ENCODE data around the gene CLDN18. TPM values are rescaled to one million over a fixed set of nuclear protein-coding genes. Genes with fewer than 3 reads are reported as not detected.

CLDN18 gene
- total and polyA plus RNA-seq, 2 of the 8 experiments (the other 6 are each of a cell fraction or from before 2014, with no cell fraction given): not detected

DNA sequence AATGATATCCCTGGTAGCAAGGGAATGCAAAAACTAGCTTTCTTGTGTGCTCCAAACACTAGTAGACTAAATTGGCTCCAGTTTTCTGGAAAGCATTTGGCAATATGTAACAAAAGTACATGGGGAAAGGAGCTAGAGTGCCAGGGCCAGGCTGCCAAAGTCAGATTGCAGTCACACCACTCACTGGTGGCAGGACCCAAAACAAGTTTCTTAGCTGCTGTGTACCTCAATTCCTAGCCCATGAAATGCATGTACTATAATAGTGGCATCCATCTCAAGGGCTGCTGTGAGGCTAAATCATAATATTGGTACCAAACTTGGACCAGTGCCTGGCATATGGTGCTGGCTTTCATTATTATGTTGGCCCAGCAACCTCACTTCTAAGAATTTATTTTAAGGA, 49.3 kb downstream of the CLDN18 start:
- H2BK20ac ChIP-seq (ENCODE audit: low read length): no peak overlapping the region
- no peak overlapping the region for H3K27ac ChIP-seq (ENCODE audit: low read depth, low read length)
- no peak overlapping the region for H2BK12ac ChIP-seq (ENCODE audit: low read depth, low read length)
- no peak for FAIRE-seq
- H4K91ac ChIP-seq (replicated peaks; ENCODE audit: insufficient read length, low read length): no peak overlapping the region
- no peak overlapping the region for H2BK15ac ChIP-seq (ENCODE audit: low read length)
- no peak overlapping the region for H3K4ac ChIP-seq (replicated peaks; ENCODE audit: insufficient read length, low read depth, low read length)
- no peak overlapping the region for H2BK120ac ChIP-seq (replicated peaks; ENCODE audit: low read depth, low read length)
- no peak overlapping the region for H3K4me2 ChIP-seq (ENCODE audit: insufficient read depth in 1 of 2, low read depth in 2 of 2, low read length in 2 of 2)
- no peak overlapping the region for H3K56ac ChIP-seq (replicated peaks; ENCODE audit: insufficient read length, low read depth, low read length)
- H4K8ac ChIP-seq (ENCODE audit: extremely low read depth, insufficient read depth, low read length): no peak overlapping the region
- H3K79me1 ChIP-seq (ENCODE audit: low read depth, low read length): no peaks in the 10 kb centered on the region
- H3K14ac ChIP-seq (ENCODE audit: insufficient read length): no peak overlapping the region
- H2AFZ ChIP-seq (ENCODE audit: low read length): no peak overlapping the region
- H3K18ac ChIP-seq (ENCODE audit: extremely low read depth, low read length): no peak overlapping the region
- H4K5ac ChIP-seq (ENCODE audit: insufficient read length, low read depth, low read length): no peak overlapping the region
- POLR2A ChIA-PET (ENCODE audit: partially characterized antibody): interaction anchor here (0.9 kb wide), 1 partner anchor 9 kb away, joined by 3 read pairs; no protein-coding TSS in a partner anchor
- no peak overlapping the region for H2BK5ac ChIP-seq (ENCODE audit: low read depth, low read length)
- H3K27me3 ChIP-seq (replicated peaks in 1 of 4; ENCODE audit: control insufficient read depth in 3 of 4, extremely low read depth in 1 of 4, insufficient read depth in 3 of 4, low read length in 3 of 4): no peaks in the 10 kb centered on the region
- no peak overlapping the region for H3K4me3 ChIP-seq (ENCODE audit: extremely low read depth in 1 of 4, insufficient read depth in 2 of 4, low read depth in 3 of 4, low read length in 4 of 4)
- H3K79me2 ChIP-seq (ENCODE audit: control insufficient read depth in 1 of 2, insufficient read depth in 2 of 2, low read length in 2 of 2): no peaks in the 10 kb centered on the region
- H3K23me2 ChIP-seq (ENCODE audit: low read depth, low read length): no peaks in the 10 kb centered on the region
- H3K9ac ChIP-seq (replicated peaks in 1 of 4; ENCODE audit: extremely low read depth in 1 of 4, low read depth in 3 of 4, low read length in 3 of 4): no peak overlapping the region
- H2AK5ac ChIP-seq (ENCODE audit: low read depth, low read length): no peak overlapping the region
- H3K9me3 ChIP-seq (ENCODE audit: insufficient read depth in 2 of 2, low read depth in 1 of 2, low read length in 1 of 2): no peaks in the 10 kb centered on the region
- H4K20me1 ChIP-seq (replicated peaks in 1 of 2; ENCODE audit: control insufficient read depth in 1 of 2, insufficient read depth in 2 of 2, low read length in 2 of 2): no peaks in the 10 kb centered on the region
- CTCF ChIA-PET (ENCODE audit: partially characterized antibody): interaction anchor here (1.6 to 16.3 kb wide), 3 partner anchors 10 to 60 kb away, joined by 5 to 232 read pairs (median 7); partner anchors contain the start of gene DZIP1L
- no peak for DNase-seq (ENCODE audit: low read depth in 1 of 2, low spot score in 2 of 2)
- peaks cover 0 to 3% (median 1%) of the 10 kb centered on the region in 4 experiments; a peak in 3 of 7 replicates for H3K4me1 ChIP-seq (replicated peaks in 1 of 4; ENCODE audit: control insufficient read depth in 3 of 4, insufficient read depth in 4 of 4, low read length in 3 of 4)
- no peak overlapping the region for H3K23ac ChIP-seq (ENCODE audit: insufficient read length)
- H3K36me3 ChIP-seq (ENCODE audit: control insufficient read depth in 2 of 4, insufficient read depth in 4 of 4, low read length in 3 of 4): peaks cover 0 to 9% (median 2%) of the 10 kb centered on the region in 4 experiments; a peak in 4 of 8 replicates
- no peak for TF ChIP-seq SIX5 (IDR thresholded peaks at IDR 0.05; ENCODE audit: low read depth, low read length)
- no peak for TF ChIP-seq SIN3A (conservative IDR thresholded peaks at IDR 0.05 in 1 of 2, IDR thresholded peaks at IDR 0.05 in 1 of 2; ENCODE audit: low read depth in 1 of 2, low read length in 2 of 2)
- TF ChIP-seq POLR2A (IDR thresholded peaks at IDR 0.05; ENCODE audit: control extremely low read depth in 1 of 2, low read depth in 2 of 2, low read length in 2 of 2): no peak
- TF ChIP-seq EGR1 (IDR thresholded peaks at IDR 0.05; ENCODE audit: borderline replicate concordance, low read depth, low read length): no peak
- TF ChIP-seq, protein P1, sequence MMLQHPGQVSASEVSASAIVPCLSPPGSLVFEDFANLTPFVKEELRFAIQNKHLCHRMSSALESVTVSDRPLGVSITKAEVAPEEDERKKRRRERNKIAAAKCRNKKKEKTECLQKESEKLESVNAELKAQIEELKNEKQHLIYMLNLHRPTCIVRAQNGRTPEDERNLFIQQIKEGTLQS (IDR thresholded peaks at IDR 0.05; ENCODE audit: insufficient read depth, low read depth, low read length): no peak
- TF ChIP-seq FOSL1 (IDR thresholded peaks at IDR 0.05; ENCODE audit: insufficient read depth, low read depth, low read length): no peak
- TF ChIP-seq TEAD4 (IDR thresholded peaks at IDR 0.05; ENCODE audit: low read depth, low read length): no peak
- TF ChIP-seq RNF2 (IDR thresholded peaks at IDR 0.05; ENCODE audit: borderline replicate concordance, low read depth, low read length, missing control alignments, poor library complexity, severe bottlenecking): no peak
- no peak for TF ChIP-seq PHF8 (conservative IDR thresholded peaks at IDR 0.05; ENCODE audit: low read depth, low read length)
- no peak for TF ChIP-seq KDM5A (IDR thresholded peaks at IDR 0.05; ENCODE audit: low read length)
- TF ChIP-seq KDM1A (IDR thresholded peaks at IDR 0.05; ENCODE audit: borderline replicate concordance, low read length): no peak
